ENCODE data around the gene GATD1.

DNA sequence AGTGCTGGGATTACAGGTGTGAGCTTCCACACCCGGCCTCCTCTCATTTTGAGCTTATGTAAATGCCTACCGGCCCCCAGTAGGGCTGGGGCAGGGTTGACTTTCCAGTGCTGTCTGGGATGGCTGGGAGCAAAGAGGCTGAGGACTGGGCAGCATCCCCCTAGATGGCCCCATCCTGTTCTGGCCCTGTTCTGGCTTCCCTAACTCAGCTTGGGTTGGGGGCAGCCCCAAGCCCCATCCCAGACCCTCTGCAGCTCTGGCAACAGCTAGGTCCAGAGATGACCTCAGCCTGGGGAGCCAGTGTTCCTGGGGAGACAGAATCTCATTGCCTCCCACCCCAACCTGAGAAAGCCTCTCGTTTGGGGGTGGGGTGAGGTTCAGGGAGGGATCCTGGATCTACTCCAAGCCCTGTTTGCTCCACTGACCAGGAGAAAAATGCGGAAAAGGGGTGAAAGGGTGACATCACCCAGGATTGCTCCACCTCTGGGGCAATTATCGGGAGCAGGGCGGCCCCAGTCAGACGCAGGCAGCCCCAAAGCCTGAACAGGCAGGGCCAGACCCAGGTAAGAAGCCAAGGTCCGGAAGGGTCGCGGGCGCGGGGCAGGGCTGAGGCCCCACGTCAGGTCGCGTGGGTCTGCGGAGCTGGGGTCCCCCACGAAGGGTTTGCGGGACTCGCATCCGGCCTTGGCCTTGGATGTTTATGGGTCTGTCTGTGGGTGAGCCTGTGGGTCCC lies 41.3 kb upstream of the GATD1 start, which contains the start of gene PNPLA2:
- TF ChIP-seq REST (IDR thresholded peaks at IDR 0.05; ENCODE audit: low read depth) (no peak), MAX (IDR thresholded peaks at IDR 0.05) (no peak), TCF12 (IDR thresholded peaks at IDR 0.05; ENCODE audit: low read depth) (peak; percentile 48), EP300 (IDR thresholded peaks at IDR 0.05; ENCODE audit: borderline replicate concordance) (0 out of 2 replicates have a peak, but pooled peaks have one; percentile 26), CEBPB (IDR thresholded peaks at IDR 0.05) (peak; percentile 92)
- TF ChIP-seq, protein P1, sequence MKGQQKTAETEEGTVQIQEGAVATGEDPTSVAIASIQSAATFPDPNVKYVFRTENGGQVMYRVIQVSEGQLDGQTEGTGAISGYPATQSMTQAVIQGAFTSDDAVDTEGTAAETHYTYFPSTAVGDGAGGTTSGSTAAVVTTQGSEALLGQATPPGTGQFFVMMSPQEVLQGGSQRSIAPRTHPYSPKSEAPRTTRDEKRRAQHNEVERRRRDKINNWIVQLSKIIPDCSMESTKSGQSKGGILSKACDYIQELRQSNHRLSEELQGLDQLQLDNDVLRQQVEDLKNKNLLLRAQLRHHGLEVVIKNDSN (IDR thresholded peaks at IDR 0.05): no peak
